HG03558 (cell line): ENCODE data around the gene EIF1AD.
A peak's percentile ranks its signal among the peaks of the same experiment; 100 is the strongest.

Experiments
- ATAC-seq: cut with Tn5 transposase; IDR thresholded peaks from one replicate; pipeline ENCODE4 v1.9.1; 2021; ENCODE audit warnings: moderate number of reproducible peaks; ENCODE audit not compliant: unreplicated experiment; ENCODE audit errors: extremely low read depth

Gene EIF1AD

DNA sequence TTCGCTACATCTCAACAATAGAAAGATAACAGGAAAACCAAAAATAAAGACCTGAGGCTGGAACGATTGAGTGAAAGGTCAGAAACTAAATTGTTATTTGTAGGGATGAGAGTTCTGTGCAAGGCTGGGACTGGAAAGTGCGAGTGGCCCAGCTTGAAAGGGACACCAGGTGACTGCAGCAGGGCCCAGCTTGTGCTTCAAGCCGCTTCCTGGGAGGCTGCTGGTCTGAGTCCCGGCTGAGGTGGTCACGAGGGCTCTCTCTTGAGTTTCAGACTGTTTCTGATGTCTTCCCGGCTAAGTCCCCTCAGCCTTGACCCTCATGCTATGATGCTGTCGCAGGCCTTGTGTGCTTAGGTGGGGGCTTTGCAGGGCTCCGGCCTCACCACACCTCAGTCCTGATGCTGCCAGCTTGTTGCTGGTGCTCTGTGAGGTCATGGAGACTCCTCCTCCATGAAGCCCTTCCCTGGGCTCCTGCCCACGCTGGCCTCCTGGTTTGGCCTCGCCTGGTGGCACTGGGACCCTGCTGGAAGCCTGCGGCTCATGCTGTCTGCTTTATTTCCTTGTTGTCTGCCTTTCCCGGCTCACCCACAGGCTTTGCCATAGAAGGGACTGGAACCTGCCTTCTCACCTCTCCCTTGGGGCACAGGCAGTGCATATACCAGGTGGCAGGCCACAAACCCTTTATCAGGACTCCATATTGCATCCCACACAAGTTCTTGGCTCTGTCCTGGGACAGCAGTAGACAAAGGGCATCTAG is 4.4 kb upstream of the EIF1AD start:
- no peak for ATAC-seq

GRCh38 chr11:66004186-66004585 is 2.2 kb upstream of the EIF1AD start:
- no peak for ATAC-seq

GRCh38 chr11:66003291-66003690 is 1.3 kb upstream of the EIF1AD start:
- ATAC-seq: no peak

DNA sequence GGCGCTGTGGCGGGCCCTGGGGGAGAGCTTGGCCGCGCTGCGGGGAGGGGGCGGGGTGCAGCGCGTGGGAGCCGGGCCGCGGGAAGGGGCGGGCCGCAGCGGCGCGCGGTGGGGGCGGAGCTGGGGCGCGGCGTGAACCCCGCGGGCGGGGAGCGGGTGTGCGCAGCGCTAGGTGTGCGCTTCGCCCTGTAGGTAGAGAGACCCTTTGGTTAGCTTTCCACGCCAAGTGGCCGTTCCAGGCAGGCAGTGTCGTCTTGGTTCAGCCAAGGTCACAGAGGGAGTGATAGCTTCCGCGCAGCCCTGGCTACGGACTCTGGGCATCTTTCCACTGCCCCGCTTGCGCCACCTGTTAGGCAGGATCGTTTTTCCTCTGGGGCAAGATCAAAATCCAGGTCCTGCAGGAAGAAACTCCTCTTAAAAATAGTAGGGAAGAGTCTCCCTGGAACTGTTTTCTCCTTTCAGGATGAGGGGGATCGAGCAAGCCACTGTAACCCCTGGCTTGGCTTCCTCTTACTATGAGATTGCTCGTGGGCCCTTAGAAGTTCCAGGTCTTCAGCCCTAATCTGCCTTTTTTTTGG is 780 bp upstream of the EIF1AD start:
- ATAC-seq: no peak

GRCh38 chr11:65997286-65997685 is 4.7 kb downstream of the EIF1AD start:
- no peak for ATAC-seq

DNA sequence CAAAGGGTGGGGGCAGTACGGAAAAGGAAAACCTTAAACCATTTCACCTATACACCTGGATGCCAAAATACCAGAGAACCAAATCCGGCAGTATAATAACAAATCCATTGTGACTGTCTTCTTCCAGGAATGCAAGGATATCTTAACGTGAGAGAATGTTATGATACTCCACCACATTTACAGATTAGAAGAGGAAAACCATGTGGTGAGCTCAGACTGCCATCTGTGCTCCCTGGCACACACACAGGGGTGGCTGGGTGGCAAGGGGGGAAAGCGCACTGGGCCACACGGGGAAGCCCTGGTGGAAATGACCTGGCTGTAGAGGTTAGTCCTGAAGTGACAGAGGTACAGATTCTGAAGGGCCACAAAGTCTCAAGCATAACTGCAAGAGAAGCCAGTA is 9.9 kb downstream of the EIF1AD start:
- ATAC-seq: no peak

DNA sequence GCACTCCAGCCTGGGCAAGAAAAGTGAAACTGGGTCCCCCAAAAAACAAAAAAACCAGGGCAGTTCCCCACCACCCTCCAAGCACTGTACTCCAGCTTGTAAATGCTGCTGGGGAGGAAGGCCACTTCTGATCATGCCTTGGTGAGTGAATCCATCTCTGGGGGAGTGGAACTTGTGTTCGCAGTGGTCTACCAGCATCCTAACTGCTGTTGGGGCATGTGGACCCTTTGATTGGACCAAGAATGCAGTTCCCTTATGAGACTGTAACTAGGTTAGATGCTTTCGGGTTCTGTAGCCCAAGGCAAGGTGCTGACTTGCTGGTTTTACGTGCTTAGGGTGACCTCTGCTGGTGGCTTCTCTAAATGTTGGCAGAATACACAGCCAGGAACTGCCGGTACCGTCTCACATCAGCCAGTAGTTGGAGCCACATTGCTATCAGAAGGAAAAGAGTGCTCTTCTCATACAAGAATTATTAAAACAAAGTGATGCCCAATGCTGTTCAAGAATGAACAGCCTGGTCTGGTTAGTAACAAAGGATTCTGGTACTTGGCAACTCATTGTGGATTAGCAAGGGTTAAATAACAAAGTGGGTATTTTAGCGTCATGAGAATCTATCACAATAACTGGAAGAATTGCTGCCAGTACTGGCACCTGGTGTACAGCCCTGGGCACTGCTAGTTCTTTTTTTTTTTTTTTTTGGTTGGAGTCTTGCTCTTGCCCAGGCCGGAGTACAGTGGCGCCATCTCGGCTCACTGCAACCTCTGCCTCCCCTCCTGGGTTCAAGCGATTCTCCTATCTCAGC is 13.0 kb downstream of the EIF1AD start:
- ATAC-seq: peak; percentile 73

- ATAC-seq: no peak
These were observed 14.6 kb downstream of the EIF1AD start for GRCh38 chr11:65987336-65987735.

DNA sequence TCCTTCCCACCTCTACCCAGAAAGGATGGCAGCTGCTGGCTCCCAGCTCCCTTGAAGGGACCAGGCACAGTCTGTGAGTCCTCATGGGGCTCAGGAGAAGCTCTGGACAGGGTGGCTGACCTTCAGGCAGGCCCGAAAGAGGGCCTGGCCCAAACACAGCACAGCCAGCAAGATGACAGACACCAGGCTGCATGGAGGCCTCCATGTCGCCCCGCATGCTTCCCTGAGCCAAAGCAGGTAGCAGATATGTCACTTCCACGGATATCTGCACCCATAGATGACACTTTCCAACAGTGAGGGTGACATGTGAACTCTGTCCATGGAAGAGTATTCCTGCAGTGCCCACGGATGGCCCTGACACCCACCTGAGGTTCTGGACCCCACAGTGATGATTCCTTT is 18.4 kb downstream of the EIF1AD start:
- ATAC-seq: no peak

- ATAC-seq: no peak
These were observed 19.0 kb downstream of the EIF1AD start for GRCh38 chr11:65982824-65983588.

- ATAC-seq: no peak
These were observed 19.8 kb downstream of the EIF1AD start for GRCh38 chr11:65981972-65982823.

DNA sequence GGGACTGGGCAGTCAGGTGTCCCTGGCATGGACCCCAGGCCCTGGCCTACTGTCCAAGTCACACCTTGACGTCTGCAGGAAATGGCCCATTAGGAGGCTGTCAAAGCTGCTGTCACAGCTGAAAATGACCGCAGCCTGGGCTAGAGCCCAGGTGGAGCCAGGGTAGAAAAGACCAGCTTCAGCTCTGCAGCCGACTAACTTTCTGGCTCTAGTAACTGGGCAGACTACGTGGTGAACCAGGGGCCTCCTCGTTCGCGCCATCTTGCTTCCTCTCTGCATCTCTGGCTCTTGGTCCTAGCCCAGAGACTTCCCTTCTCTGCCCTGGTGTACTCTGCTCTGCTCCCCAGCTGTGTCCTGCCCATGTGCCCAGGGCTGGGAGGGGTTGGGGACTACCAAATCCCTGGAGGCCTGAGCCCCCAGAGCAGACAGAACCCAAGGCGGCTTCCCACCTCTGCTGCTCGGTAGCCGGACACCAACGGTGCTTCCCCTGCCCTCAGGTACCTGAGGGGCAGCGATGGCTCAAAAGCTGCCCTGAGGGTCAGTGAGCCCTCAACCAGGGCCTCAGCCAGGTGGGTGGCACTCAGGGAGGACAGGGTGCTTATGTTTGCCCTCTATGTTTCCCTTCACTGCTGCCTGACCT is 20.7 kb downstream of the EIF1AD start:
- ATAC-seq: no peak

GRCh38 chr11:65979261-65979759 is 22.6 kb downstream of the EIF1AD start:
- ATAC-seq: no peak

DNA sequence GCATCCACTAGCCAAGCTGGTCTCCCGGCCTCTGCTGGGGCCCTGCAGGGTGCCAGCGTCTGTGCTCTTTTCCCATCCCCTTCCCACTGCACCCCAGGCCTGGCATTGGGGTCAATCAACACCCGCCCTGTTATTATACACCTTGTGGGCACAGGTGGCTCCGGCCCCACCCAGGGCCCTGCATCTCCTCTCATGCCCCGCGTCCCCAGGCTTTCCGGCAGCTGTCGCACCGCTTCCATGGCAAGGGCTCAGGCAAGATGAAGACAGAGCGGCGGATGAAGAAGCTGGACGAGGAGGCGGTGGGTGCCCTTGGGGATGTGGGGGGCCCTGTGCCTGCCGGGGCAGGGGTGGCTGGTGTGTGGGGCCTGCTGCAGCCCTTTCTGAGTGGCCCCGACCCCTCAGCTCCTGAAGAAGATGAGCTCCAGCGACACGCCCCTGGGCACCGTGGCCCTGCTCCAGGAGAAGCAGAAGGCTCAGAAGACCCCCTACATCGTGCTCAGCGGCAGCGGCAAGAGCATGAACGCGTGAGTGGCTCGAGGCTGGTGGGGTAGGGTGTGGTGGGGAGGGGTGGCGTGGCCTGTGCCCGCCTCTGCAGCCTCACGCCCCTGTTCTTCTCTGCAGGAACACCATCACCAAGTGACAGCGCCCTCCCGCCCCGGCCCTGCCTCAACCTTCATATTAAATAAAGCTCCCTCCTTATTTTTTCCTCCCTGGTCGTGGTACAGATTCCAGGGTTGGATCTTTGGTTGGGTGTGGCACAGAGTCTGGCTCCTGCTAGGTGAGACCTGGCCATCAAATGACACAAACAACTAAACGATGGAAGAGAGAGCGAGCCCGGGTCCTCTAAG is 23.3 kb downstream of the EIF1AD start:
- ATAC-seq: no peak

DNA sequence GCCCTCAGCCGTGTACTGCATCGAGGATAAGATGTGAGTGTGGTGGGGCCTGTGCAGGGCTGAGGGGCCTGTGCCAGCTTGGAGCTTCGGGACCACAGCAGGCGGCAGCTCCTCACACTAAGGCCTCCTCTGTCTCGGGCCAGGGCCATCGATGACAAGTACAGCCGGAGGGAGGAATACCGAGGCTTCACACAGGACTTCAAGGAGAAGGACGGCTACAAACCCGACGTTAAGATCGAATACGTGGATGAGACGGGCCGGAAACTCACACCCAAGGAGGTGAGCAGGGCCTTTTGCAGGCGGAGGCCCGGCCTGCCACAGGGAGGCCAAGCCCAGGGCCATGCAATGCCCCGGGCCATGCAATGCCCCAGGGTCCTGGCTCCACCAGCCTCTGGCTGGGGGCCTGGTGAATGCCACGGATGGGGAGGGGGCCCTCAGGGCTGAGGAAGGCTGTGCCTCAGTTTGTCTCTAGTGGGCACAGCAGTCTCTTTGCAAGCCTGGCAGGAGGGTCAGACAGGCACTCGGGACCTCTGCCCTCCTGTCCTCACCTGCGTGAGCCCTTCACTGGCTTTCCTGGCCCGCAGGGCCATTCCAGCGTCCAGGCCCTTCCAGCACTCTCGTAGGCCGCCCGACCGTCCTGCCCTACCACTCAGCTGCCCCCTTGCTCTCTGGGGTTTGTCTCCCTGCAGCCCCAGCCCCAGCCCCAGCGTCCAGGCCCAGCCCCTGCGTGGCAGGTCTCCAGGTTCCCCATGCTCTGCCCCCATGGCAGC is 24.2 kb downstream of the EIF1AD start:
- no peak for ATAC-seq

DNA sequence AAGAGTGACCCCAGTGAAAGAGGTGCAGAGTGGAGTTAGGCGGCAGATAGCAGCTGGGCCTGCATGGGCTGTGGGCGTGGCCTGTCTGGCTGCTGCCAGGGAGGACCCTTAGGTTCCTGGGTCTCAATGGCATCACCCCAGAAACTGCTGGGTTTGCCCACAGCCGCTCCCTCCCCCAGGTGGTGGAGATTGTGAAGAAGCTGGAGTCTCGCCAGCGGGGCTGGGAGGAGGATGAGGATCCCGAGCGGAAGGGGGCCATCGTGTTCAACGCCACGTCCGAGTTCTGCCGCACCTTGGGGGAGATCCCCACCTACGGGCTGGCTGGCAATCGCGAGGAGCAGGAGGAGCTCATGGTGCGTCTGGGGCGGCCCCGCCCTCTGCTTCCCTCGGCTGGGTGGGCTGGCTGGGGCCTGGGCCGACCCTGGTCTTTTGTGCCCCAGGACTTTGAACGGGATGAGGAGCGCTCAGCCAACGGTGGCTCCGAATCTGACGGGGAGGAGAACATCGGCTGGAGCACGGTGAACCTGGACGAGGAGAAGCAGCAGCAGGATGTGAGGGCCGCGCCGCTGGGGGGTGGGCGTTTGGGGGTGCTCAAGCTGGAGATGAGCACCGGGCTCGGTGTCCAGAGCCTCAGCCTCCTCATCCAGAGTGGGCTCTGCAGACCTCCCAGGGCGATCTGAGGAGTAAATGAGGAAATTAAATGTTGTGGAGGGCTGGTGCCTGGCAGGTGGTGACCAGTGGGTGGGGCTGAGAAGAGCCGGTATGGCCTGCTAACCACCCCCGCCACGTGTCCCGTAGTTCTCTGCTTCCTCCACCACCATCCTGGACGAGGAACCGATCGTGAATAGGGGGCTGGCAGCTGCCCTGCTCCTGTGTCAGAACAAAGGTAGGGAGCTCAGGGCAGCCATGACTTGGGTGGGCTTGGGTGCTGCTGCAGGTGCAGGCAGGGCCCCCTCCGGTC is 25.5 kb downstream of the EIF1AD start:
- ATAC-seq: no peak
